Activated T-cell treated with anti-CD3 and anti-CD28 coated beads for 48 hours (primary cell): ENCODE results near the gene OR52E4.

Experiments used
- DNase-seq: peaks from one replicate; pipeline ENCODE4 v3.0.0-alpha.2; 2020; ENCODE audit warnings: low read depth

Gene OR52E4

DNA sequence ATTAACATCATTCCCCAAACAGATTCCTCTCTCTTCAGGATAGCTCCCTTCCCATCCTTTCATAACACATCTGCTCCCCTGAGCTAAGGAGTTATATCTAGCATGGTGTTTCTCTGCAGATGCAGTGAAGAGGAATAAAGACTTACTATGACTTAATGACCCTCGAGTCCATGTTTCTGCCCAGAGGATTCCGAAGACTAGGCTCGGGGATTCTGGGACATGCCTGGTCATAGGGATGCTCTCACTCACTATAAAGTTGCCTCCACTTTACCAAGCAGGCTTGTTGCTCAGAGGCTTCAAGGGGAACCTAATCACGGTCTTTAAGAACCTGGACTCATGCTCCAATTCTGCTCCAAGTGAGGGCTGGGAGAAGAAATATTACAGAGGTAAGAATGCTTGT, at the start of gene OR52E4:
OR52E4 (plus strand) TSS at position 301 of the 400 bp plus-strand sequence. CDS start 3,664 bp downstream, outside the sequence.
- no peak for DNase-seq

DNA sequence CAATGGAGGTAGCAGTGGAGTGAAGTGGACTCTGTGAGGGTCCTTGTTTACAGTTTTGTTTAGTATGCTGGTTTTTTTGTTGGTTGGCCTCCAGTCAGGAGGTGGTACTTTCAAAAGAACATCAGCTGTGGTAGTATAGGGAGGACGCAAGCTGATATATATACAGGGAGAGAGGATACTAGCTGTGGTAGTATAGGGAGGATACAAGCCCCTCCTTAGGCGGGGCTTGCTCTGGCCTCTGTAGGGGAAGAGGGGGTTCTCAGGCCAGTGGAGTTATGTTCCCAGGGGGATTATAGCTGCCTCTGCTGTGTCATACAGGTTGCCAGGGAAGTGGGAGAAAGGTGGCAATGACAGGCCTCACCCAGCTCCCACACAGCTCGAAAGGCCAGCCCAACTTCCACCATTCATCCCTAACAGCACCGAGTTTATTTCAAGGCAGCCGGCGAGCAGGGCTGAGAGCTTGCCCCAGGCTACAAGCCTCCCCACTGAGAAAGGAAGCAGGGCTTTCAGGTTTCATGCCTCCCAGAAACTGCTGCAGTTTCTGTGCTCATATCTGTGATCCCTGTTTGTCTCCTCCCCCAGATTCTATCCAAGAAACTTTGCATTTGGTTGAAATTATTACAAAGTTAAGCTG, 49.1 kb upstream of the OR52E4 start:
- DNase-seq, result no peak

DNA sequence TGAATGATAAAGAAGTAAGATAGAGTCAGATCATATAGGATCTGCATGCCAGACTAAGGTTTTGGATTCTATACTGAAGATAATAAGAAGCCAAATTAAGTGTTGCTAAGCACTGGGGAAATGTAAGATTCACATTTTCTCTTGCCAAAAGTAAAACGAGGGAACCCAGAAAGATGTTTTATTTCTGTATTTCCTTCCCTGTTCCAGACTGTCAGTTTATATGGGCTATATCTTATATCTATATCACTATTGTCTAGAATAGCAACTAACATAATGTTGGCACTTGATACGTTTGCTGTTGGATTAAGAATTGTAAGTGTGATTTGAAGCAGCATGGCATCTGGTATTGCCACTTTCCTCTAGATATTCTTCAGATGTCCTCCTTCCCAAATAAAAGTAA, 47.0 kb upstream of the OR52E4 start:
- DNase-seq, result no peak

DNA sequence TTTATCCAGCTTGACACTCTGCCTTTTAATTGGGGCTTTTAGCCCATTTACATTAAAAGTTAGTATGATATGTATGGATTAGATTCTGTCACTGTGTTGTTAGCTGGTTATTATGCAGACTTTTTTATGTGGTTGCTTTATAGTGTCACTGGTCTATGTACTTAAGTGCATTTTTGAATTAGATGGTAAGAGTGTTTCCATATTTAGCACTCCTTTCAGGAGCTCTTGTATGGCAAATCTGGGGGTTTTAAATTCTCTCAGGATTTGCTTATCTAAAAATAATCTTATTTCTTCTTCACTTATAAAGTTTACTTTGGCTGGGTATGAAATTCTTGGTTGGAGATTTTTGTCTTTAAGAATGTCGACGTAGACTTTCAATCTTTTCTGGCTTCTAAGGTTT, 42.7 kb upstream of the OR52E4 start:
- DNase-seq, result no peak

GRCh38 chr11:5841797-5842196, 38.6 kb upstream of the OR52E4 start, which contains the start of gene OR52E6:
OR52E6 (minus strand) TSS chr11:5841897; CDS start chr11:5841897, 0 bp downstream.
- no peak for DNase-seq

GRCh38 chr11:5846701-5847100, 33.7 kb upstream of the OR52E4 start:
- DNase-seq, result no peak

- DNase-seq, result no peak
Observed at GRCh38 chr11:5847711-5848110, 32.7 kb upstream of the OR52E4 start.

DNA sequence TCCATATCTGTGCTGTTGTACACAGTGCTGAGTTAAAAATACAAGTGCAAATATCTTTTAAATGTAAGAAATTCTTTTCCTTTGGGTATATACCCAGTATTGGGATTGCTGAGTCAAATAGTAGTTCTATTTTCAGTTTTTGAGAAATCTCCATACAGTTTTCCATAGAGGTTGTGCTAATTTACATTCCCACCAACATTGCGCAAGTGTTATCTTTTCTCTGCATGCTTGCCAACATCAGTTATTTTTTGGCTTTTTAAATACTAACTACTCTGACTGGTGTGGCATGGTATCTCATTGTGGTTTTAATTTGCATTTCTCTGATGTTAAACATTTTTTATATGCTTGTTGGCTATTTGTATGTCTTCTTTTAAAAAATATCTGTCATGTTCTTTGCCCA, 29.4 kb upstream of the OR52E4 start:
- DNase-seq, result no peak

GRCh38 chr11:5857590-5857989, 22.8 kb upstream of the OR52E4 start, which contains the start of gene OR52E8:
OR52E8 (minus strand) TSS chr11:5857690; CDS start chr11:5857690, 0 bp downstream.
- no peak for DNase-seq

GRCh38 chr11:5865826-5866225, 14.6 kb upstream of the OR52E4 start:
- no peak for DNase-seq

- DNase-seq, result no peak
Observed at GRCh38 chr11:5878564-5878963, 1.9 kb upstream of the OR52E4 start.

GRCh38 chr11:5881756-5882155, 1.3 kb downstream of the OR52E4 start:
- DNase-seq, result no peak

GRCh38 chr11:5887172-5887571, 6.7 kb downstream of the OR52E4 start:
- DNase-seq, result no peak

- DNase-seq, result no peak
Observed at GRCh38 chr11:5887661-5888060, 7.2 kb downstream of the OR52E4 start.

- DNase-seq, result no peak
Observed at GRCh38 chr11:5891216-5891800, 10.9 kb downstream of the OR52E4 start.

DNA sequence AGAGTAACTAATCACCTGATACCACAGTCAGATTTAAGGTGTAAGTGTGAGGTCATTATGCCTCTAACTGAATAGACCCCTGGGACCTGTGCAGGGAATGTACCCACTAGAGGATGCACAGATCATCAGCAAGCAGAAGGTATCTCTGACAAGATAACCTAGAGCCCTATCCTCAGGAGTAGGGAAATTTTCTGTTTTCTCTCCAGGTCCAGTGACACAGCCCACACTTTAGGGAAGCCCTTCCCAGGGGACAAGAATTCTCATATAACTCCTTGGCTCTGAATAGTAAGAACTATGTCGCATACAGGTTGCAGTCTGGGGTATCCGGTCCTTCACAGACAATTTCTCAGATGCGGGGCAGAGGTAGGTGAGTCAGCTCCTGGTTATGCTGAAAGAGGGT, 12.5 kb downstream of the OR52E4 start, which contains the start of gene OR52E5:
OR52E5 (plus strand) TSS at position 301 of the 400 bp plus-strand sequence. CDS start 7,569 bp downstream, outside the sequence.
- DNase-seq, result no peak

DNA sequence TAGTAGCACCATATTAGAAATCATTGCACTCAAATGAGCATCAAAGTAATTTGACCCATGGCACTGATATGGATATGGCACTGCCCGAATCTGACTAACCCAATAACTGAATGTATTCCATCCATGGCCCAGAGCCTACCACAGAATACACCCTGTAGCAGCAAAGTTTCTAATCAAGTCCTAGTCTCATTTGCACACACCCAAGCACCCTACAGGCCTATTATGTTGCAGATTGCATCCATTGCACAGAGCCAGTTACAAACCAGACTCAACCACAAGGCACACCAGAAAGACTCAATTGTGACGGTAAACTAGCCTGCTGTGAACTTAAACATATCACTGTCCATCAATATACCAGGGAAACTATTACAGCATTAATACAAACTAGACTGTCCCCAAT, 19.1 kb downstream of the OR52E4 start:
- no peak for DNase-seq

- DNase-seq, result no peak
Observed at GRCh38 chr11:5910540-5910939, 30.1 kb downstream of the OR52E4 start.

- peak; percentile 6 for DNase-seq
Observed at GRCh38 chr11:5922749-5923426, 42.5 kb downstream of the OR52E4 start.

- DNase-seq, result no peak
Observed at GRCh38 chr11:5923427-5923776, 43.0 kb downstream of the OR52E4 start.

- no peak for DNase-seq
Observed at GRCh38 chr11:5923794-5924193, 43.4 kb downstream of the OR52E4 start.

DNA sequence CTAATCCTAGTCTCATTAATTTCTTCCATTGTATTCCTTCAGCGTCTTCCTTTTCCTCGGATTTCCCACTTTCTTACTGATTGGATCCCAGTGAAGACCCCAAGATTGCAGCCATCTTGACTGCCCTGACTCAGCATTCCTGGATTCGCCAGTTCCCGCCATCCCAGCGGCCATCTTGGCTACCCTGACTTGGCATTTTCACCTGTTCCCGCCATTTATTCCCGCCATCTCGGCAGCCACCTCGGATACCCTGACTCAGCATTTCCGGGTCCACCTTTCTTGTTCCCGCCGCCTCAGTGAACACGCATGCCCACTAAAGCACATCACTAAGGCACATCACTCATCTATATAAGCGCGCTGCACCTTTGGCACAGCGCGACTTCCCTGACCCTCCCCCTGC, 47.8 kb downstream of the OR52E4 start:
- DNase-seq, result no peak

GRCh38 chr11:5928811-5929210, 48.4 kb downstream of the OR52E4 start:
- DNase-seq, result no peak
